ENCODE data around the gene PCDHA4.

PCDHA4 gene

DNA sequence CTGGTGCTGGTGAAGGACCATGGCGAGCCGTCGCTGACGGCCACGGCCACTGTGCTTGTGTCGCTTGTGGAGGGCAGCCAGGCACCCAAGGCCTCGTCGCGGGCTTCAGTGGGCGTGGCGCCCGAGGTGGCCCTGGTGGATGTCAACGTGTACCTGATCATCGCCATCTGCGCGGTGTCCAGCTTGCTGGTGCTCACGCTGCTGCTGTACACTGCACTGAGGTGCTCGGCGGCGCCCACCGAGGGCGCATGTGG, 51.0 kb downstream of the PCDHA4 start:
- H3K4me3 ChIP-seq (ENCODE audit: control insufficient read depth, low read depth, low read length): no peak overlapping the region
- TF ChIP-seq, protein P1, sequence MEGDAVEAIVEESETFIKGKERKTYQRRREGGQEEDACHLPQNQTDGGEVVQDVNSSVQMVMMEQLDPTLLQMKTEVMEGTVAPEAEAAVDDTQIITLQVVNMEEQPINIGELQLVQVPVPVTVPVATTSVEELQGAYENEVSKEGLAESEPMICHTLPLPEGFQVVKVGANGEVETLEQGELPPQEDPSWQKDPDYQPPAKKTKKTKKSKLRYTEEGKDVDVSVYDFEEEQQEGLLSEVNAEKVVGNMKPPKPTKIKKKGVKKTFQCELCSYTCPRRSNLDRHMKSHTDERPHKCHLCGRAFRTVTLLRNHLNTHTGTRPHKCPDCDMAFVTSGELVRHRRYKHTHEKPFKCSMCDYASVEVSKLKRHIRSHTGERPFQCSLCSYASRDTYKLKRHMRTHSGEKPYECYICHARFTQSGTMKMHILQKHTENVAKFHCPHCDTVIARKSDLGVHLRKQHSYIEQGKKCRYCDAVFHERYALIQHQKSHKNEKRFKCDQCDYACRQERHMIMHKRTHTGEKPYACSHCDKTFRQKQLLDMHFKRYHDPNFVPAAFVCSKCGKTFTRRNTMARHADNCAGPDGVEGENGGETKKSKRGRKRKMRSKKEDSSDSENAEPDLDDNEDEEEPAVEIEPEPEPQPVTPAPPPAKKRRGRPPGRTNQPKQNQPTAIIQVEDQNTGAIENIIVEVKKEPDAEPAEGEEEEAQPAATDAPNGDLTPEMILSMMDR (conservative IDR thresholded peaks at IDR 0.05; ENCODE audit: control insufficient read depth, insufficient read depth, low read depth, low read length): no peak
- DNase-seq (ENCODE audit: low read depth): no peak

DNA sequence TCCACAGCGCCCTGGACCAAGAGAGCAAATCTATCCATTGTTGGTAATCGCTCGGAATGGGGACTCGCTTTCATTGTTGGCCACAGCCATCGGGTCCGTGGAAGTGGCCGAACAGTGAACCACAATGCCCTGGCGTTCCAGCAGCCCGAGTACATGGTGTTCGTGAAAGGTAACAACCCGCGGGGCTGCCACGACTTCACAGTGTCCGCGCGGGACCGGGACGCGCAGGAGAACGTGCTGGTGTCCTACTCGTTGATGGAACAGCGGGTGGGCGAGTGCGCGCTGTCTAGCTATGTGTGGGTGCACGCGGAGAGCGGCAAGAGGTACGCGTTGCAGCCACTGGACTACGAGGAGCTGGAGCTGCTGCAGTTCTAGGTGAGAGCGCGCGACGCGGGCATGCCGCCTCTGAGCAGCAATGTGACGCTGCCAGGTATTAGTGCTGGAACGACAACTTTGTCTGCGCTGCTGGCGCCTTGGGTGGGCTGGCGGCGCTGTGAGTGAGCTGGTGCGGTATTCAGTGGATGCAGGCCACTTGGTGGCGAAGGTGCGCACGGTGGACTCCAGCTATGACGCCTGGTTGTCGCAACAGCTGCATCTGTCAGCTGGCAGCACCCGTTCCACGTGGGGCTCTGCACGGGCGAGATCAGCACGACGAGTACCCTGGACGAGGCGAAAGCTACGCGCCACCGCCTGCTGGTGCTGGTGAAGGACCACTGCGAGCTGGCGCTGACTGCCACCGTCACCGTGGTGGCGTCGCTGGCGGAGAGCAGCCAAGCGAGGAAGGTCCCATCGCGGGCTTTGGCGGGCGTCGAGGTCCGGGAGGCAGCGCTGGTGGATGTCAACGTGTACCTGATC, 55.8 kb downstream of the PCDHA4 start:
- no peak for DNase-seq (ENCODE audit: low read depth)
- no peak overlapping the region for H3K4me3 ChIP-seq (ENCODE audit: control insufficient read depth, low read depth, low read length)
- TF ChIP-seq, protein P1 (conservative IDR thresholded peaks at IDR 0.05; ENCODE audit: control insufficient read depth, insufficient read depth, low read depth, low read length): no peak

All from fibroblast of mammary gland (primary cell).